BLaER1 treated with 17β-estradiol and CSF1 and Interleukin-3, amounts not matched to agents 10 nM and 100 nM (cell line): ENCODE results near the gene ATR.

Experiments
- H3K27ac ChIP-seq, 11 experiments: shearing (Covaris generic); formaldehyde crosslinking; 2 replicates each; pipeline ENCODE4 v1.8.1; 2022
- H3K27me3 ChIP-seq, 11 experiments: shearing (Covaris generic); formaldehyde crosslinking; 2 replicates each; pipeline ENCODE4 v1.8.1; 2022
- H3K36me3 ChIP-seq, 11 experiments: shearing (Covaris generic); formaldehyde crosslinking; 2 replicates each; pipeline ENCODE4 v1.8.1; 2022
- H3K4me1 ChIP-seq, 10 experiments: shearing (Covaris generic); formaldehyde crosslinking; 2 replicates each; pipeline ENCODE4 v1.8.1; 2022
- H3K4me2 ChIP-seq, 11 experiments: shearing (Covaris generic); formaldehyde crosslinking; 2 replicates each; pipeline ENCODE4 v1.8.1; 2022
- H3K4me3 ChIP-seq, 10 experiments: shearing (Covaris generic); formaldehyde crosslinking; 2 replicates each; pipeline ENCODE4 v1.8.1; 2022
- H3K9ac ChIP-seq, 11 experiments: shearing (Covaris generic); formaldehyde crosslinking; 2 replicates each; pipeline ENCODE4 v1.8.1; 2022
- H3K9me3 ChIP-seq, 11 experiments: shearing (Covaris generic); formaldehyde crosslinking; replicated peaks in 1 of 11; 2 replicates each; pipeline ENCODE4 v1.8.1; 2022
- H4K20me1 ChIP-seq, 11 experiments: shearing (Covaris generic); formaldehyde crosslinking; 2 replicates each; pipeline ENCODE4 v1.8.1; 2022
- Cebpa-rat ChIP-seq, 11 experiments: shearing (Covaris generic); IDR thresholded peaks; 2 replicates each; pipeline ENCODE4 v1.8.1; 2022

The ATR gene

GRCh38 chr3:142523921-142524566 lies 54.5 kb downstream of the ATR start:
- Histone ChIP-seq H3K27me3 (no peaks in the 10 kb centered on the region), H3K4me3 (no peak overlapping the region), H3K27ac (no peak overlapping the region), H3K9me3 (peaks cover 10 to 26% (median 20%) of the 10 kb centered on the region in 11 experiments), H3K9ac (no peak overlapping the region), H3K4me2 (no peak overlapping the region), H3K4me1 (no peaks in the 10 kb centered on the region), H3K36me3 (peaks cover 46 to 74% (median 56%) of the 10 kb centered on the region in 11 experiments), H4K20me1 (no peaks in the 10 kb centered on the region)
- TF ChIP-seq Cebpa-rat (IDR thresholded peaks at IDR 0.05), result no peak

DNA sequence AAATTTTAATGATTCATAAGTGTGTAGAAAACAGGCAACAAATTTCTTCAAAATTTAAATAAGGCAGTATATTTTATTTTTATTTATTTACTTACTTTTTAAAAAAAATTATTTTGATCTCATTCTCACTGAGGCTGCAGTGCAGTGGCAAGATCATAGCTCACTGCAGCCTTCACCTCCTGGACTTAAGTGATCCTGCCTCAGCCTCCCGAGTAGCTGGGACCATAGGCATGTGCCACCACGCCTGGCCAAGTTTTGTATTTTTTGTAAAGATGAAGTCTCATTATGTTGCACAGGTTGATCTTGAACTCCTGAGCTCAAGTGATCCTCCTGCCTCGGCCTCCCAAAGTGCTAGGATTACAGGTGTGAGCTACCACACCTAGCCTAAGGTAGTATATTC lies 69.5 kb downstream of the ATR start:
- TF ChIP-seq Cebpa-rat (IDR thresholded peaks at IDR 0.05), result no peak

GRCh38 chr3:142507241-142507640 lies 71.3 kb downstream of the ATR start:
- Histone ChIP-seq H3K4me2 (no peak overlapping the region), H3K4me3 (no peak overlapping the region), H4K20me1 (no peaks in the 10 kb centered on the region), H3K9ac (no peak overlapping the region), H3K27me3 (no peaks in the 10 kb centered on the region), H3K36me3 (peaks cover 70 to 100% (median 86%) of the 10 kb centered on the region in 11 experiments), H3K27ac (no peak overlapping the region), H3K9me3 (peaks cover 0 to 8% (median 0%) of the 10 kb centered on the region in 11 experiments; a peak in 4 of 22 replicates), H3K4me1 (peaks cover 0 to 3% (median 0%) of the 10 kb centered on the region in 10 experiments; a peak in 3 of 20 replicates)
- no peak for TF ChIP-seq Cebpa-rat (IDR thresholded peaks at IDR 0.05)

More for the DNA sequence above, 69.5 kb downstream of the ATR start:
- H3K27me3 ChIP-seq, result no peaks in the 10 kb centered on the region
- no peak overlapping the region for H3K27ac ChIP-seq
- no peaks in the 10 kb centered on the region for H4K20me1 ChIP-seq
- H3K36me3 ChIP-seq, result peaks cover 67 to 100% (median 85%) of the 10 kb centered on the region in 11 experiments
- H3K9ac ChIP-seq, result no peak overlapping the region
- H3K4me3 ChIP-seq, result no peak overlapping the region
- H3K9me3 ChIP-seq, result no peaks in the 10 kb centered on the region
- H3K4me1 ChIP-seq, result peaks cover 0 to 3% (median 0%) of the 10 kb centered on the region in 10 experiments; a peak in 3 of 20 replicates
- H3K4me2 ChIP-seq, result peak overlapping the region in 3 of 11 experiments; percentile 27 to 38 (median 28); a peak in 2 of 22 replicates

- peaks cover 0 to 10% (median 0%) of the 10 kb centered on the region in 11 experiments; a peak in 4 of 22 replicates for H3K9me3 ChIP-seq
- no peak overlapping the region for H3K4me3 ChIP-seq
- H3K4me1 ChIP-seq, result no peaks in the 10 kb centered on the region
- no peak overlapping the region for H3K27ac ChIP-seq
- H4K20me1 ChIP-seq, result no peaks in the 10 kb centered on the region
- no peak overlapping the region for H3K4me2 ChIP-seq
- H3K27me3 ChIP-seq, result no peaks in the 10 kb centered on the region
- TF ChIP-seq Cebpa-rat (IDR thresholded peaks at IDR 0.05), result no peak
- peaks cover 58 to 96% (median 79%) of the 10 kb centered on the region in 11 experiments for H3K36me3 ChIP-seq
- H3K9ac ChIP-seq, result no peak overlapping the region
Observed at GRCh38 chr3:142502187-142502985, 76.1 kb downstream of the ATR start.

DNA sequence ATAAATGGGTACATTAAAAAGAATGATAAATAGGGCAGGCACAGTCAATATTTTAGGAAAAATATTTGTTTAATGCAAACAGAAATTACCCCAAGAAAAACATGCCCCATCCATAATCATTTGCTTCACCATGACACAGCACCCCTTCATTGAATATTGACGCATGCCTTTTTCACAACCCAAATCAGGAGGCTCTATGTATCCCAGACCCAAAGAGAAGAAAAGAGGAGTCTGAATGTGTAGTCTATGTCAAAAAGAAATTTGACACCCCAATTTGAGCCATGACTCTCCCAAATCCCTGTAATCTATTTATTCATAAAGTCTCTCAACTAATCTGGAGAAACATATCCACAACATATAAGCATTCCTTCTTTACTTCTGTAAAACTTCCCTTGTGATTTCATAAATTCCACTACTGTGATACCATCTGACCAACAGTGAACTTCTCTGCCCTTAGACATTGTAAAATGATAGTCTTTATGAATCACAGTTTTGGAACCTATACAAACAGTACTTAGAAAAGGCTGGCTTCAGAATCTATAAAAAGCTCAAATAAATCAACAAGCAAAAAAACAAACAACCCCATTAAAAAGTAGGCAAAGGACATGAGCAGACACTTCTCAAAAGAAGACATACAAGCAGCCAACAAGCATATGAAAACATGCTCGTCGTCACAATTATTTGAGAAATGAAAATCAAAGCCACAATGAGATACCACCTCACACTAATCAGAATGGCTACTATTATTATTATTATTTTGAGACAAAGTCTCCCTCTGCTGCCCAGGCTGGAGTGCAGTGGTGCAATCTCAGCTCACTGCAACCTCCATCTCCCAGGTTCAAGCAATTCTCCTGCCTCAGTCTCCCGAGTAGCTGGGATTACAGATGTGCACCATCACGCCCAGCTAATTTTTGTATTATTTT lies 77.3 kb downstream of the ATR start:
- Histone ChIP-seq H3K9me3 (peaks cover 0 to 10% (median 0%) of the 10 kb centered on the region in 11 experiments; a peak in 4 of 22 replicates), H3K4me1 (no peaks in the 10 kb centered on the region), H3K4me2 (no peak overlapping the region), H3K27ac (no peak overlapping the region), H3K4me3 (no peak overlapping the region), H3K36me3 (peaks cover 55 to 96% (median 75%) of the 10 kb centered on the region in 11 experiments), H3K9ac (no peak overlapping the region), H4K20me1 (no peaks in the 10 kb centered on the region), H3K27me3 (no peaks in the 10 kb centered on the region)
- TF ChIP-seq Cebpa-rat (IDR thresholded peaks at IDR 0.05), result no peak

DNA sequence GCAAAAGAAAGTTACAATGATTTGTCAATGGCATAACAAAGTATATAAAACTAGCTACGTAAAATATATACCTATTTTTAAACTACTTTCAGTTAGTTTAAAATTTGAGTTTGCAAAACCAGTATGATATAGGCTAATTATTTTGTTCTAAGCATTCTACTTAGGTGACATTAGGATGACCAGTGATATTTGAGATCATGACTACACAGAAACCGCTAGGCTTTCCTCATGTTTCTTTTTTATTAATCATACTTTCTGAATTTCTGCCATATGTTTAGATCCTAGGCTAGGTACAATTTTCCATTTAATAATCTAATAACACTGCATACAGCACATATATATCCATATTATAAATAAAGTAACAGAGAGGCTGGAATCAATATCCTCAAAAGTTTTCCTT lies 78.3 kb downstream of the ATR start:
- Histone ChIP-seq H3K36me3 (peaks cover 56 to 96% (median 76%) of the 10 kb centered on the region in 11 experiments), H4K20me1 (no peaks in the 10 kb centered on the region), H3K4me2 (no peak overlapping the region), H3K9ac (no peak overlapping the region), H3K27ac (no peak overlapping the region), H3K9me3 (peaks cover 0 to 10% (median 0%) of the 10 kb centered on the region in 11 experiments; a peak in 4 of 22 replicates), H3K4me3 (no peak overlapping the region), H3K4me1 (no peaks in the 10 kb centered on the region), H3K27me3 (no peaks in the 10 kb centered on the region)
- TF ChIP-seq Cebpa-rat (IDR thresholded peaks at IDR 0.05), result no peak

DNA sequence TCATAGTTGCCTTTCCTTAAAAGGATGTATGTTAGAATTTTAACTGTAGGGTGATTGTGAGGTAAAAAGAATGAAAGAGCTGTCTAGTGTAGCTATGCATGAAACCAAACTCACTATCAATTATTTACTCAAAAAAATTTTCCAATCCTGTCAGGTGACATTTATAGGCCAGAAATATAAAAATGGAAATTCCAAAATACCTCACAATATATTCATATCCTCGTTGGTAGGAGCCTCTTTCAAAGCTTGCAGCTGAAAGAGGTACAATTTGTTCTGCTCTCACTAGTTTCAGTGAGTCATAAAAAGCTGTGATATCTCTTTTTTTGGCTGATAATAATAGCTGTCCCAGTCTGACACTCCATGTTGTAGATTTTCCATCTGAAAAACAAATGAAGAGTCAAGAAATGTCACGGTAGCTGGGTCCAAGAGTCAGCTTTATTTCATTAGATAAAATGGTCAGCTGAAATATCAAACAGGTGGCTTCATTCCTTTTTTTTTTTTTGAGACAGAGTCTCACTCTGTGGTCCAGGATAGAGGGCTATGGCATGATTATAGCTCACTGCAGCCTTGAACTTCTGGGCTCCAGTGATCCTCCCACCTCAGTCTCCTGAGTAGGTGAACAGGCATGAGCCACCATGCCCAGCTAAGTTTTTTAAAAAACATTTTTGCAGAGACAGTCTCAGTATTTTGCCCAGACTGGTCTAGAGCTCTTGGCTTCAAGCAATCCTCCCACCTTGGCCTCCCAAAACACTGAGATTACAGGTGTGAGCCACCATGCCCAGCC lies 79.9 kb downstream of the ATR start:
- Histone ChIP-seq H3K9ac (no peak overlapping the region), H3K27me3 (no peaks in the 10 kb centered on the region), H3K36me3 (peaks cover 60 to 96% (median 78%) of the 10 kb centered on the region in 11 experiments), H3K4me3 (no peak overlapping the region), H3K9me3 (peaks cover 0 to 10% (median 0%) of the 10 kb centered on the region in 11 experiments; a peak in 4 of 22 replicates), H3K27ac (no peak overlapping the region), H4K20me1 (no peaks in the 10 kb centered on the region), H3K4me1 (no peaks in the 10 kb centered on the region), H3K4me2 (no peak overlapping the region)
- TF ChIP-seq Cebpa-rat (IDR thresholded peaks at IDR 0.05), result no peak

- Histone ChIP-seq H3K4me1 (no peaks in the 10 kb centered on the region), H3K36me3 (peaks cover 63 to 96% (median 83%) of the 10 kb centered on the region in 11 experiments), H3K9me3 (peaks cover 0 to 8% (median 0%) of the 10 kb centered on the region in 11 experiments; a peak in 4 of 22 replicates), H4K20me1 (no peaks in the 10 kb centered on the region), H3K4me3 (no peak overlapping the region), H3K4me2 (no peak overlapping the region), H3K27ac (no peak overlapping the region), H3K27me3 (no peaks in the 10 kb centered on the region), H3K9ac (no peak overlapping the region)
- no peak for TF ChIP-seq Cebpa-rat (IDR thresholded peaks at IDR 0.05)
Observed at GRCh38 chr3:142497729-142498128, 80.8 kb downstream of the ATR start.
